Limb (tissue), 2 donors: ENCODE measurements around the gene PDF.
"Not testable (repeated sequence)": the region's sequence is repeated elsewhere in the genome, so short reads cannot be mapped to it uniquely, and the experiment has no call there.

Experiments used
- DNase-seq, 2 donors: peaks; one replicate each; pipeline ENCODE4 v3.0.0-alpha.2; 2016; ENCODE audit errors: extremely low spot score in 2 of 2

The PDF gene

GRCh38 chr16:69330286-69331109, at the start of gene PDF:
PDF (minus strand) TSS chr16:69330588; CDS start chr16:69330570, 18 bp downstream.
- peak; percentile 95 to 96 for DNase-seq

- DNase-seq = no peak
Measured at GRCh38 chr16:69378760-69379159, 48.4 kb upstream of the PDF start.

GRCh38 chr16:69378036-69378435, 47.6 kb upstream of the PDF start:
- DNase-seq = no peak

GRCh38 chr16:69376393-69377059, 46.1 kb upstream of the PDF start:
- no peak for DNase-seq

- no peak for DNase-seq
Measured at GRCh38 chr16:69373019-69373418, 42.6 kb upstream of the PDF start.

GRCh38 chr16:69371564-69371963, 41.2 kb upstream of the PDF start:
- no peak for DNase-seq

GRCh38 chr16:69368866-69369265, 38.5 kb upstream of the PDF start:
- DNase-seq = no peak

- no peak for DNase-seq
Measured at GRCh38 chr16:69367980-69368379, 37.6 kb upstream of the PDF start.

- DNase-seq = no peak
Measured at GRCh38 chr16:69366431-69366830, 36.0 kb upstream of the PDF start.

- no peak for DNase-seq
Measured at GRCh38 chr16:69365901-69366300, 35.5 kb upstream of the PDF start.

- DNase-seq = no peak
Measured at GRCh38 chr16:69364088-69364487, 33.7 kb upstream of the PDF start.

GRCh38 chr16:69363281-69363717, 32.9 kb upstream of the PDF start:
- DNase-seq = no peak

GRCh38 chr16:69360070-69360469, 29.7 kb upstream of the PDF start:
- DNase-seq = not testable (repeated sequence)

- no peak for DNase-seq
Measured at GRCh38 chr16:69351309-69352027, 21.1 kb upstream of the PDF start, which contains the start of gene TMED6. TMED6 (minus strand) TSS chr16:69351786; CDS start chr16:69351753, 33 bp downstream.

- no peak for DNase-seq
Measured at GRCh38 chr16:69350536-69351133, 20.2 kb upstream of the PDF start.

- DNase-seq = no peak
Measured at GRCh38 chr16:69349536-69349935, 19.1 kb upstream of the PDF start.

- no peak for DNase-seq
Measured at GRCh38 chr16:69348222-69348621, 17.8 kb upstream of the PDF start.

GRCh38 chr16:69346683-69347082, 16.3 kb upstream of the PDF start:
- DNase-seq = no peak

GRCh38 chr16:69345923-69346322, 15.5 kb upstream of the PDF start:
- DNase-seq = no peak

- DNase-seq = no peak
Measured at GRCh38 chr16:69344171-69344570, 13.8 kb upstream of the PDF start.

GRCh38 chr16:69340095-69340644, 9.8 kb upstream of the PDF start:
- no peak for DNase-seq
